BJ (cell line): Measurements from ENCODE around the gene CLCNKB. TPM values are rescaled to one million over a fixed set of nuclear protein-coding genes. Genes with fewer than 3 reads are reported as not detected.

Experiments
- CTCF ChIA-PET: fragments of 350-600 bp; formaldehyde crosslinking; extraction: SDS; loops from one replicate; lab custom pipeline; 2021; ENCODE audit warnings: antibody characterized with exemption, inconsistent platforms; lab: Yijun Ruan, JAX
- POLR2A ChIA-PET: fragments of 300-600 bp; sonication (Branson Sonifier 250); formaldehyde crosslinking; extraction: SDS; loops from one replicate; lab custom pipeline; 2021; ENCODE audit warnings: antibody characterized with exemption; lab: Charles Lee
- DNase-seq: peaks from one replicate; pipeline ENCODE4 v3.0.0-alpha.2; 2011; ENCODE audit warnings: low read depth
- H3K27me3 ChIP-seq: 2 replicates; pipeline ENCODE4 v1.6.0; 2011; ENCODE audit warnings: low read length; ENCODE audit not compliant: control insufficient read depth, insufficient read depth
- H3K36me3 ChIP-seq: 2 replicates; pipeline ENCODE4 v1.5.1; 2011; ENCODE audit warnings: low read length; ENCODE audit not compliant: control insufficient read depth, insufficient read depth
- H3K4me3 ChIP-seq: 2 replicates; pipeline ENCODE4 v1.5.1; 2011; ENCODE audit warnings: low read depth, mild to moderate bottlenecking, control low read depth, low read length
- CTCF ChIP-seq: IDR thresholded peaks from 2 replicates; pipeline ENCODE4 v1.5.1; 2011; ENCODE audit warnings: low read depth, mild to moderate bottlenecking, control low read depth, inconsistent platforms, low read length, moderate library complexity; ENCODE audit not compliant: insufficient read depth
- polyA plus RNA-seq: library from polyadenylated mRNA; depleted of rRNA; stranded (reverse); fragments of >200 nt; gene quantifications from 2 replicates; pipeline ENCODE4 v1.2.3, GENCODE V29; 2011

CLCNKB gene
- polyA plus RNA-seq, 1 experiment, result 0.83 TPM

DNA sequence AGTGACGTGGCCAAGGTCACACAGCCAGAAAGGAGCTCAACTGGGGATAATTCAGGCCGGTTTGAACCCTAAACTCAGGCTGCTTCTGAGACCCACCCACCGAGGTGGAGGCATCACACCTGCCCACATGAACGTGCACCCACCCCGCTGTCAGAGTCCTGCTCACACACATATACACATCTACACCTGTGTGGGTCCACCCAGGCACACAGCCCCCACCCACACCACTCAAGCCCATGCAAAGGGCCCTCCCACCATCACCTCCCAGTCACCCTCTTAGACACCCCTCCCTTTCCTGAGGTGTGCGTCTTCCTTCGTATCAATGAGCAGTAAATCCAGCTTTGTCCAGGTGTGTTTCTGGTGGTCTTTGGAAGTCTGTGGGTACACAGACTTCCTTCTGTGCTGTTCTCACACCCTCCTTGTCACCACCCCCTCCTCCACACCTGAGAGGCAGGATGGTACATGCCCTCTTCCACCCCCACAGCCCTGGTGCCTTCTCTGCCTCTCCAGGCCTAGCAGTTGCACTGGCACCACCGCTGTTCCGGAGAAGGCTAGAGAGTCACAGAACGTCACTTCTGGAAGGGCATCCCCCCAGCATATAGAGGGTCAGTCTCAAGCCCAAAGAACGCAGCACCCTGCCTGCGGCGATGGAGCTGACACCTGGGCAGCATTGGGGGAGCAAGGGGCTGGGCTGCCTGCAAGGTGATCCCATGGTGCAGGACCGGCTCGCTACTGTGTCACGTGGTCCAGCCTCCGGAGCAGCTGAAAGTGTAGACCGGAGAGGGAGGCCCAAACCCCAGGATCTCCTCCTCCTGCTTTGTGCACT is 48.7 kb downstream of the CLCNKB start:
- ChIA-PET POLR2A (no interaction called here), CTCF (interaction anchor here (1.8 to 4.0 kb wide), 2 partner anchors 10 to 13 kb away, joined by 3 to 26 read pairs; no protein-coding TSS in a partner anchor)
- H3K27me3 ChIP-seq, result peaks cover 1% of the 10 kb centered on the region

DNA sequence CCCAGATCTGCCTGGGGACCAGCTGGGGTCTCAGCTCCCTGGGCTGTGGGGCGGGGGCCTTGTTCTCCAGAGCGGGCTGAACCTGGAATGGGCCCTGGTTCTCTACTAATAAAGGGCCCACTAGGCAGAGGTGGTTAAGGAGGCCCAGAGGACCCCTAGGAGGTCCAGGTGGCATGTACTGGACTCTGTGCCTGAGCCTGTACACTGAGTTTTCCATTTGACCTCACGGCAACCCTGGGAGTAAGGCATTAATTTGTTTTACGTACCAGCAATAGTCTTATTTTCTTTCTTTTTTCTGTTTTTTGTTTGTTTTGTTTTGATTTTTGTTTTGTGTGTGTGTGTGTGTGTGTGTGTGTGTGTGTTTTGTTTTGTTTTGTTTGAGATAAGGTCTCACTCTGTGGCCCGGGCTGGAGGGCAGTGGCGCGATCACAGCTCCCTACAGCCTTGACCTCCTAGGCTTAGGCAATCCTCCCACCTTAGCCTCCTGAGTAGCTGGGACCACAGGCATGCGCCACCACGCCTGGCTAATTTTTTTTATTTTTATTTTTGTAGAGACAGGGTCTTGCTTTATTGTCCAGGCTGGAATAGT is 49.4 kb downstream of the CLCNKB start:
- Histone ChIP-seq H3K27me3 (peaks cover 1% of the 10 kb centered on the region), H3K36me3 (no peaks in the 10 kb centered on the region), H3K4me3 (no peak overlapping the region)
- ChIA-PET POLR2A (no interaction called here), CTCF (interaction anchor here (1.8 to 4.0 kb wide), 2 partner anchors 11 to 14 kb away, joined by 3 to 26 read pairs; no protein-coding TSS in a partner anchor)
- no peak for TF ChIP-seq CTCF
- no peak for DNase-seq

More for the DNA sequence above, 48.7 kb downstream of the CLCNKB start:
- Histone ChIP-seq H3K36me3 (no peaks in the 10 kb centered on the region), H3K4me3 (no peak overlapping the region)
- DNase-seq, result no peak
- no peak for TF ChIP-seq CTCF

DNA sequence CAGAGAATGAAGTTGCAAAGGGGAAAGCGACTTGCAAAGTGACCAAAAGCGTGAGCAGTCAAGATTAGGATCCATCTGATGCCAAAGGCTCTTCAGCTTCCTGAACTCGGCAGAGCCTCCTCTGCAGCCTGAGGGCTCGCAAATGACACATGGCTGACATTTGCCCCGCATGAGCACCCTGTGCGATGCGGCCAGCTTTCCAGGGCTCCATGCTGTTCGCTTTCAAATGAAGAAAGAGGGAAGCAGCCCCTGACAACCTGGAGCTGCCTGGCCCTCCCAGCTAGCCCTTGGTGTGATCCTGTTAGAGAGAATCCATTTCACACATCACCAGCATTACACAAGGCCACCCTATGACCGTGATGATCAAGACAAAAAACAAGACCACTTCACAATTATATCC is 50.0 kb downstream of the CLCNKB start:
- TF ChIP-seq CTCF, result no peak
- H3K4me3 ChIP-seq, result no peak overlapping the region
- H3K27me3 ChIP-seq, result peaks cover 1% of the 10 kb centered on the region
- no peak for DNase-seq
- ChIA-PET CTCF (interaction anchor here (1.0 to 4.0 kb wide), 2 partner anchors 11 to 15 kb away, joined by 5 to 26 read pairs; no protein-coding TSS in a partner anchor), POLR2A (no interaction called here)
- H3K36me3 ChIP-seq, result no peaks in the 10 kb centered on the region

DNA sequence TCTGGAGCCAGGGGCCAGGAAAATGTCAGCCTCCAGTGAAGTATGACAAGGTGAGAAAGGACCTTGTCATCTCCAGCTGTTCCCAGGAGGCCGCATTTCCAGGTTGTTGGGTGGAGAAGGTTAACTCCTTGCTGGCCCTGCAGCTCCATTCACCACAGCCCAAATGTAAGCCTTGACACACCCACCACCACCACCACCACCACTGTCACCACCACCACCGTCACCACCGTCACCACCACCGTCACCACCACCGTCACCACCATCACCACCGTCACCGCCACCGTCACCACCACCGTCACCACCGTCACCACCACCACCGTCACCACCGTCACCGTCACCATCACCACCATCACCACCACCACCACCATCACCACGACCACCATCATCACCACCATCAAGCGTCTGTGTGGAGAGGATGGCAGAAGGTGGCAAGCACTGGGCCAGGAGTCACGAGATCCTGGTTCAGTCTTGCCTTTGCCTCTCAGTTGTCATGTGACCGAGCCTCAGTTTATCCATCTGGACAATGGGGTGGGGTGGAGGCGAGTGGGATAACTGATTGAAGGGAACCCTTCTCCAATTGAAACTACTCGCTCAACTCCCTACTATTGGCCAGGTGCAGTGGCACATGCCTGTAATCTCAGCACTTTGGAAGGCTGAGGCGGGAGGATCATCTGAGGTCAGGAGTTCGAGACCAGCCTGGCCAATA is 51.0 kb downstream of the CLCNKB start:
- CTCF ChIA-PET, result interaction anchor here (1.0 to 4.0 kb wide), 2 partner anchors 12 to 16 kb away, joined by 5 to 26 read pairs; no protein-coding TSS in a partner anchor

More for the DNA sequence above, 51.0 kb downstream of the CLCNKB start:
- Histone ChIP-seq H3K4me3 (no peak overlapping the region), H3K36me3 (no peaks in the 10 kb centered on the region), H3K27me3 (peaks cover 1% of the 10 kb centered on the region)
- POLR2A ChIA-PET, result no interaction called here
- no peak for TF ChIP-seq CTCF
- DNase-seq, result no peak
